GM06990 (cell line): ENCODE data around the gene TMEM214.

Experiments used
- DNase-seq: peaks from one replicate; pipeline ENCODE4 v3.0.0-alpha.2; 2011; ENCODE audit not compliant: insufficient read length; ENCODE audit errors: extremely low read depth
- H3K27me3 ChIP-seq: replicated peaks from 2 replicates; pipeline ENCODE4 v1.6.0; 2011; ENCODE audit warnings: low read length; ENCODE audit not compliant: control insufficient read depth, insufficient read depth
- H3K36me3 ChIP-seq: 2 replicates; pipeline ENCODE4 v1.5.1; 2011; ENCODE audit warnings: low read length; ENCODE audit not compliant: control insufficient read depth, insufficient read depth
- H3K4me3 ChIP-seq: replicated peaks from 2 replicates; pipeline ENCODE4 v1.5.1; 2011; ENCODE audit warnings: low read depth, mild to moderate bottlenecking, control low read depth, low read length
- TF ChIP-seq, protein P1 (sequence below): IDR thresholded peaks from 2 replicates; pipeline ENCODE4 v1.5.1; 2011; ENCODE audit warnings: low read length, control low read depth, mild to moderate bottlenecking, inconsistent platforms; ENCODE audit not compliant: insufficient read depth, poor library complexity, severe bottlenecking

The TMEM214 gene

DNA sequence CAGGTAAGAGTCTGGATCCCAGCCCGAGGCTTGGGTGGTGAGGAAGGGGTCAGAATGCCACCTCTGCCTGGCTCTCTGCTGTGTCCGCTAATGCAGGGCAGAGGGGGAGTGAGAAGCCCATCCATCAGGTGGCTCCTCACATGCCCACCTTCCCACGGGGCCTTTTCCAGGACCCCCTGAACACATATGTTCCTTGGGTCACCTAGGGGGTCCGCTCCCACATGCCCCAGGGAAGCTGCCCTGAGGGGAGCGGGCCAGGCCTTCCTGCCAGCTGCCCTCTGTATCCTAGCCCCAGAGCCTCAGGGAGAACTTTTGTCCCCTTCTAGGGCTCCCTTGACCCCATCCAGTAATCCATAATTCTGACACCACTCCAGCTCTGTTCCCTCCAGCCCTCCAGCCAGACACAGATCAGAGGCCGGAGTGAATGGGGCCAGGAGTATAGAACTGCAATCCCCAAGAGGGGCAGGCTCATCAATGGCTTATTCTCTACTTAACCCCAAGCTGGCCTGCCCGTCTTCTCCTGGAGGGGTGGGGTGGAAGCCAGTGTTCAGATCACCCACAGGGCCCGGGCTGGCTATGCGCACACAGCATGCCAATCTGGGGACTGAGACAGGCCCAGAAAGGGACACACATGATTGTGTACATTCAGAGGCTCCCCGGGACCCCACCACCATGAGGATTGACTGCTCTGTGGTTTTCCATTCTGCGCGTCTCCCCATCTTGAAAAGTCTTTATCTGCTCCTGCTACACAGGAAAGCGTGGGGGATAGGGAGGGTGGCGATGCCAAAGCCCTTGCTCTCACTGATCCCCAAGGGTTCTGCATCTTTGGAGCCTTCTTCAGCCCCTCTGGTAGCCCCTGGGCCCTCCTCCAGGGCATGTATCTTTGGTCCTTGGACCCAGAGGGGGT, 46.7 kb downstream of the TMEM214 start:
- Histone ChIP-seq H3K27me3 (no peaks in the 10 kb centered on the region), H3K36me3 (no peaks in the 10 kb centered on the region), H3K4me3 (no peak overlapping the region)
- no peak for DNase-seq
- TF ChIP-seq, protein P1, sequence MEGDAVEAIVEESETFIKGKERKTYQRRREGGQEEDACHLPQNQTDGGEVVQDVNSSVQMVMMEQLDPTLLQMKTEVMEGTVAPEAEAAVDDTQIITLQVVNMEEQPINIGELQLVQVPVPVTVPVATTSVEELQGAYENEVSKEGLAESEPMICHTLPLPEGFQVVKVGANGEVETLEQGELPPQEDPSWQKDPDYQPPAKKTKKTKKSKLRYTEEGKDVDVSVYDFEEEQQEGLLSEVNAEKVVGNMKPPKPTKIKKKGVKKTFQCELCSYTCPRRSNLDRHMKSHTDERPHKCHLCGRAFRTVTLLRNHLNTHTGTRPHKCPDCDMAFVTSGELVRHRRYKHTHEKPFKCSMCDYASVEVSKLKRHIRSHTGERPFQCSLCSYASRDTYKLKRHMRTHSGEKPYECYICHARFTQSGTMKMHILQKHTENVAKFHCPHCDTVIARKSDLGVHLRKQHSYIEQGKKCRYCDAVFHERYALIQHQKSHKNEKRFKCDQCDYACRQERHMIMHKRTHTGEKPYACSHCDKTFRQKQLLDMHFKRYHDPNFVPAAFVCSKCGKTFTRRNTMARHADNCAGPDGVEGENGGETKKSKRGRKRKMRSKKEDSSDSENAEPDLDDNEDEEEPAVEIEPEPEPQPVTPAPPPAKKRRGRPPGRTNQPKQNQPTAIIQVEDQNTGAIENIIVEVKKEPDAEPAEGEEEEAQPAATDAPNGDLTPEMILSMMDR: no peak

DNA sequence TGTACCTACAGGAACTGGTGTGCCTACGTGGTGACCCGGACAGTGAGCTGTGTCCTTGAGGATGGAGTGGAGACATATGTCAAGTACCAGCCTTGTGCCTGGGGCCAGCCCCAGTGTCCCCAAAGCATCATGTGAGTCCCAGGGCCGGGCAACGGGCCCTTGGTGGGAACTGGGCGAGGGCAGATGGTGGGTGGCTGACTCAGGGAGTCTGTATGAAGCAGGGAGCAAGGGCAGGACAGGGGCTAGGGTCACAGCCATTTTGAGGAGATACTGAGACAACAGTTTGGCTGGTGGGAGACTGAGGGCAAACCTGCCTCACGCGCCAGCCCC, 47.3 kb downstream of the TMEM214 start:
- TF ChIP-seq, protein P1: no peak
- Histone ChIP-seq H3K27me3 (no peaks in the 10 kb centered on the region), H3K4me3 (no peak overlapping the region), H3K36me3 (no peaks in the 10 kb centered on the region)
- DNase-seq: no peak

DNA sequence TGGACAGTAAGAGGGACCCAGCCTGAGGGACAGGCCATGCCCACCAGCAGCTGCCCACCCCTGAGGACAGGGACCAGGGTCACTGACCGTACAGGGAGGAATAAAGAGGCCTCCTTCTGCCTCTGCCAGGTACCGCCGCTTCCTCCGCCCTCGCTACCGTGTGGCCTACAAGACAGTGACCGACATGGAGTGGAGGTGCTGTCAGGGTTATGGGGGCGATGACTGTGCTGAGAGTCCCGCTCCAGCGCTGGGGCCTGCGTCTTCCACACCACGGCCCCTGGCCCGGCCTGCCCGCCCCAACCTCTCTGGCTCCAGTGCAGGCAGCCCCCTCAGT, 47.8 kb downstream of the TMEM214 start:
- TF ChIP-seq, protein P1: no peak
- Histone ChIP-seq H3K27me3 (no peaks in the 10 kb centered on the region), H3K4me3 (no peak overlapping the region), H3K36me3 (no peaks in the 10 kb centered on the region)
- DNase-seq: no peak

DNA sequence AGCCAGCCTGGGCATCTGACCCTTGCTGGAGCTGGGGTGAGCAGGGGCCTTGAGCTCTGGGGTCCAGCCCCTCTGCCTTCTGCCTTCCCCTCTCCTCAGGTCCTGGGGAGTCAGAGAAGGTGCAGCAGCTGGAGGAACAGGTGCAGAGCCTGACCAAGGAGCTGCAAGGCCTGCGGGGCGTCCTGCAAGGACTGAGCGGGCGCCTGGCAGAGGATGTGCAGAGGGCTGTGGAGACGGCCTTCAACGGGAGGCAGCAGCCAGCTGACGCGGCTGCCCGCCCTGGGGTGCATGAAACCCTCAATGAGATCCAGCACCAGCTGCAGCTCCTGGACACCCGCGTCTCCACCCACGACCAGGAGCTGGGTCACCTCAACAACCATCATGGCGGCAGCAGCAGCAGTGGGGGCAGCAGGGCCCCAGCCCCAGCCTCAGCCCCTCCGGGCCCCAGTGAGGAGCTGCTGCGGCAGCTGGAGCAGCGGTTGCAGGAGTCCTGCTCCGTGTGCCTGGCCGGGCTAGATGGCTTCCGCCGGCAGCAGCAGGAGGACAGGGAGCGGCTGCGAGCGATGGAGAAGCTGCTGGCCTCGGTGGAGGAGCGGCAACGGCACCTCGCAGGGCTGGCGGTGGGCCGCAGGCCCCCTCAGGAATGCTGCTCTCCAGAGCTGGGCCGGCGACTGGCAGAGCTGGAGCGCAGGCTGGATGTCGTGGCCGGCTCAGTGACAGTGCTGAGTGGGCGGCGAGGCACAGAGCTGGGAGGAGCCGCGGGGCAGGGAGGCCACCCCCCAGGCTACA, 49.4 kb downstream of the TMEM214 start:
- no peak for DNase-seq
- Histone ChIP-seq H3K4me3 (no peak overlapping the region), H3K36me3 (no peaks in the 10 kb centered on the region), H3K27me3 (no peaks in the 10 kb centered on the region)
- TF ChIP-seq, protein P1: no peak

DNA sequence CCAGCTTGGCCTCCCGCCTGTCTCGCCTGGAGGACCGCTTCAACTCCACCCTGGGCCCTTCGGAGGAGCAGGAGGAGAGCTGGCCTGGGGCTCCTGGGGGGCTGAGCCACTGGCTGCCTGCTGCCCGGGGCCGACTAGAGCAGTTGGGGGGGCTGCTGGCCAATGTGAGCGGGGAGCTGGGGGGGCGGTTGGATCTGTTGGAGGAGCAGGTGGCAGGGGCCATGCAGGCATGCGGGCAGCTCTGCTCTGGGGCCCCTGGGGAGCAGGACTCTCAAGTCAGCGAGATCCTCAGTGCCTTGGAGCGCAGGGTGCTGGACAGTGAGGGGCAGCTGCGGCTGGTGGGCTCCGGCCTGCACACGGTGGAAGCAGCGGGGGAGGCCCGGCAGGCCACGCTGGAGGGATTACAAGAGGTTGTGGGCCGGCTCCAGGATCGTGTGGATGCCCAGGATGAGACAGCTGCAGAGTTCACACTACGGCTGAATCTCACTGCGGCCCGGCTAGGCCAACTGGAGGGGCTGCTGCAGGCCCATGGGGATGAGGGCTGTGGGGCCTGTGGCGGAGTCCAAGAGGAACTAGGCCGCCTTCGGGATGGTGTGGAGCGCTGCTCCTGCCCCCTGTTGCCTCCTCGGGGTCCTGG, 50.1 kb downstream of the TMEM214 start:
- Histone ChIP-seq H3K36me3 (no peaks in the 10 kb centered on the region), H3K27me3 (no peaks in the 10 kb centered on the region), H3K4me3 (no peak overlapping the region)
- DNase-seq: no peak
- TF ChIP-seq, protein P1: no peak
